Keratinocyte (primary cell): Measurements from ENCODE around the gene ALG2.

Experiments used
- EZH2 ChIP-seq: IDR thresholded peaks from one replicate; pipeline ENCODE4 v1.6.1; 2012; ENCODE audit warnings: inconsistent platforms, mild to moderate bottlenecking, low read length, moderate library complexity
- TF ChIP-seq, protein P1 (sequence below), 3 experiments: IDR thresholded peaks in 1 of 3; conservative IDR thresholded peaks in 1 of 3; optimal IDR thresholded peaks in 1 of 3; 2 replicates in 2 of 3; 3 replicates in 1 of 3; pipeline versions ENCODE3 to v1.5.1; 2011; ENCODE audit warnings: low read length in 3 of 3, mild to moderate bottlenecking in 3 of 3, moderate library complexity in 2 of 3, control low read depth in 1 of 3, inconsistent platforms in 1 of 3; ENCODE audit not compliant: insufficient read depth in 2 of 3; ENCODE audit errors: extremely low read depth in 1 of 3

DNA sequence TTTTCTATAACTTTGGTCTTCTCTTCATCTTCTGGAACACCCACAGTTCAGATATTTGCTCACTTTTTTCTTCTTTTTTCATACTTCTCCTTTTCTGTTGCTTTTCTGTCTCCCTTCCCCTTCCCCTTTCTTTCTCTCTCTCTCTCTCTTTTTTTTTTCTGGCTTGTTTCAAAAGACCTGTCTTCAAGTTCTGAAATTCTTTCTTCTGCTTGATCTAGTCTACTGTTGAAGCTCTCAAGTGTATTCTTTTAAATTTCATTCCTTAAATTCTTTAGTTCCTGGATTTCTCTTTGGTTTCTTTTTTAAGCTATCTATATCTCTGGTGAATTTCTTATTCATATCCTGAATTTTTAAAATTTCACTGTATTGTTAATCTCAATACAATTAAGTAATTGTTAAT, 11.2 kb downstream of the ALG2 start:
- TF ChIP-seq, protein P1, sequence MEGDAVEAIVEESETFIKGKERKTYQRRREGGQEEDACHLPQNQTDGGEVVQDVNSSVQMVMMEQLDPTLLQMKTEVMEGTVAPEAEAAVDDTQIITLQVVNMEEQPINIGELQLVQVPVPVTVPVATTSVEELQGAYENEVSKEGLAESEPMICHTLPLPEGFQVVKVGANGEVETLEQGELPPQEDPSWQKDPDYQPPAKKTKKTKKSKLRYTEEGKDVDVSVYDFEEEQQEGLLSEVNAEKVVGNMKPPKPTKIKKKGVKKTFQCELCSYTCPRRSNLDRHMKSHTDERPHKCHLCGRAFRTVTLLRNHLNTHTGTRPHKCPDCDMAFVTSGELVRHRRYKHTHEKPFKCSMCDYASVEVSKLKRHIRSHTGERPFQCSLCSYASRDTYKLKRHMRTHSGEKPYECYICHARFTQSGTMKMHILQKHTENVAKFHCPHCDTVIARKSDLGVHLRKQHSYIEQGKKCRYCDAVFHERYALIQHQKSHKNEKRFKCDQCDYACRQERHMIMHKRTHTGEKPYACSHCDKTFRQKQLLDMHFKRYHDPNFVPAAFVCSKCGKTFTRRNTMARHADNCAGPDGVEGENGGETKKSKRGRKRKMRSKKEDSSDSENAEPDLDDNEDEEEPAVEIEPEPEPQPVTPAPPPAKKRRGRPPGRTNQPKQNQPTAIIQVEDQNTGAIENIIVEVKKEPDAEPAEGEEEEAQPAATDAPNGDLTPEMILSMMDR (optimal IDR thresholded peaks at IDR 0.05 in 1 of 3, IDR thresholded peaks at IDR 0.05 in 1 of 3, conservative IDR thresholded peaks at IDR 0.05 in 1 of 3; ENCODE audit: extremely low read depth in 1 of 3, insufficient read depth in 2 of 3, low read length in 3 of 3): no peak
- TF ChIP-seq EZH2: no peak
